Left lung (tissue), 10 donors: ENCODE data around the gene SLC15A1. TPM values are rescaled to one million over a fixed set of nuclear protein-coding genes. Genes with fewer than 3 reads are reported as not detected.

Experiments
- ATAC-seq: fragments of 200-7000 bp; cut with Tn5 transposase; one replicate; pipeline ENCODE4 v1.9.1; 2020; ENCODE audit warnings: moderate library complexity
- DNase-seq, 4 donors: peaks; one replicate each; pipeline ENCODE4 v3.0.0-alpha.2; 2013 to 2020
- H3K27ac ChIP-seq, 2 donors: fragments of 200-600 bp; sonication (generic) in 1 of 2; one replicate each; pipeline versions ENCODE4 v1.5.0 to v1.8.0; 2020 to 2021
- H3K27me3 ChIP-seq, 2 donors: fragments of 200-600 bp; sonication (generic) in 1 of 2; one replicate each; pipeline versions ENCODE4 v1.5.0 to v1.8.0; 2020 to 2021
- H3K36me3 ChIP-seq, 2 donors: fragments of 200-600 bp; sonication (generic) in 1 of 2; one replicate each; pipeline versions ENCODE4 v1.5.0 to v1.8.0; 2020 to 2021
- H3K4me1 ChIP-seq, 2 donors: fragments of 200-600 bp; one replicate each; pipeline ENCODE4 v1.8.0; 2021
- H3K4me3 ChIP-seq, 2 donors: fragments of 200-600 bp; sonication (generic) in 1 of 2; one replicate each; pipeline versions ENCODE4 v1.5.0 to v1.8.0; 2020 to 2021; ENCODE audit warnings: mild to moderate bottlenecking in 1 of 2
- H3K9me3 ChIP-seq, 2 donors: fragments of 200-600 bp; sonication (generic) in 1 of 2; one replicate each; pipeline versions ENCODE4 v1.5.0 to v1.8.0; 2020 to 2021
- intact Hi-C, 2 donors: fragments of 100-400 bp; cut with DNase I; formaldehyde crosslinking; loops; one replicate each; pipeline versions ENCODE4 v1.11.2 to v1.14.2; 2022
- polyA plus RNA-seq, 6 donors: library from polyadenylated mRNA; unstranded; fragments of 120-200 nt; gene quantifications; one replicate each; pipeline ENCODE4 v1.2.1, GENCODE V29; 2013; ENCODE audit not compliant: insufficient read length in 6 of 6
- total RNA-seq, 2 donors: library from RNA; stranded (reverse); fragmentation: NEBNext Ultra II Directional; extraction: Animal tissue kit (Norgen Biotek cat#: 25700); gene quantifications; one replicate each; pipeline ENCODE4 v1.2.1, GENCODE V29; 2021
- TF ChIP-seq, protein P1 (sequence below), 2 donors: fragments of 200-600 bp; sonication (generic) in 1 of 2; IDR thresholded peaks; one replicate each; pipeline versions ENCODE4 v1.5.0 to v1.8.0; 2021; ENCODE audit warnings: antibody characterized with exemption in 2 of 2
- donor health status: DM: no; HTN: yes; CAD: no.
- donor health status: DM: no; HTN: no; CAD: no.

Gene SLC15A1
- total and polyA plus RNA-seq, 8 donors, result 0.61 to 0.94 (median 0.80) TPM; not detected in 2

DNA sequence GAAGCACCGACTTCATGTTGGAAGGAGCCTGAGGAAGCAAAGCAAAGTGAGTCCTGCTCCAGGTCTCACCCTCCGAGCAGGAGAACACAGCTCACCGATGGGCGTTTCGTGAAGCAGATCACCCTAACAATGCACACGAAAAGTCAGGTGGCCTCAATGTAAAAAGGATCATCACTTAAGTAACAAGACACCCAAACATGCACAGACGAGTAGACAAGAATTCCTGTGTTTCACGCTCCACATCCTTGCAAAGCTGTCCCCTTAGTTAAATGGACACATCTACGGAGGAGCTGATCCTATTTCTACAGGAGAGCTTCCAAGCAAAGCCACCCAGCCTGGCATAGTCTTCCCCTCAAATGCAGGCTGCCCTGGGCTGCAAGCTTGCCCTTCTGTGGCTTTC, 66.2 kb downstream of the SLC15A1 start:
- ATAC-seq (no peak), DNase-seq (no peak)
- TF ChIP-seq, protein P1, sequence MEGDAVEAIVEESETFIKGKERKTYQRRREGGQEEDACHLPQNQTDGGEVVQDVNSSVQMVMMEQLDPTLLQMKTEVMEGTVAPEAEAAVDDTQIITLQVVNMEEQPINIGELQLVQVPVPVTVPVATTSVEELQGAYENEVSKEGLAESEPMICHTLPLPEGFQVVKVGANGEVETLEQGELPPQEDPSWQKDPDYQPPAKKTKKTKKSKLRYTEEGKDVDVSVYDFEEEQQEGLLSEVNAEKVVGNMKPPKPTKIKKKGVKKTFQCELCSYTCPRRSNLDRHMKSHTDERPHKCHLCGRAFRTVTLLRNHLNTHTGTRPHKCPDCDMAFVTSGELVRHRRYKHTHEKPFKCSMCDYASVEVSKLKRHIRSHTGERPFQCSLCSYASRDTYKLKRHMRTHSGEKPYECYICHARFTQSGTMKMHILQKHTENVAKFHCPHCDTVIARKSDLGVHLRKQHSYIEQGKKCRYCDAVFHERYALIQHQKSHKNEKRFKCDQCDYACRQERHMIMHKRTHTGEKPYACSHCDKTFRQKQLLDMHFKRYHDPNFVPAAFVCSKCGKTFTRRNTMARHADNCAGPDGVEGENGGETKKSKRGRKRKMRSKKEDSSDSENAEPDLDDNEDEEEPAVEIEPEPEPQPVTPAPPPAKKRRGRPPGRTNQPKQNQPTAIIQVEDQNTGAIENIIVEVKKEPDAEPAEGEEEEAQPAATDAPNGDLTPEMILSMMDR (IDR thresholded peaks at IDR 0.05), result no peak
- Histone ChIP-seq H3K36me3 (no peaks in the 10 kb centered on the region), H3K27ac (no peak overlapping the region), H3K4me1 (no peaks in the 10 kb centered on the region), H3K4me3 (no peak overlapping the region), H3K9me3 (no peaks in the 10 kb centered on the region), H3K27me3 (no peaks in the 10 kb centered on the region)
- intact Hi-C loops, result no loop called here

GRCh38 chr13:98685146-98685545, 67.3 kb downstream of the SLC15A1 start:
- ATAC-seq (no peak), DNase-seq (no peak)
- Histone ChIP-seq H3K4me1 (no peaks in the 10 kb centered on the region), H3K9me3 (no peaks in the 10 kb centered on the region), H3K27me3 (no peaks in the 10 kb centered on the region), H3K4me3 (no peak overlapping the region), H3K27ac (no peak overlapping the region), H3K36me3 (no peaks in the 10 kb centered on the region)
- TF ChIP-seq, protein P1 (IDR thresholded peaks at IDR 0.05), result no peak
- intact Hi-C loops, result no loop called here

GRCh38 chr13:98681049-98681448, 71.4 kb downstream of the SLC15A1 start:
- TF ChIP-seq, protein P1 (IDR thresholded peaks at IDR 0.05), result no peak
- no peak for ATAC-seq
- Histone ChIP-seq H3K9me3 (no peaks in the 10 kb centered on the region), H3K27ac (no peak overlapping the region), H3K4me1 (no peaks in the 10 kb centered on the region), H3K27me3 (no peaks in the 10 kb centered on the region), H3K4me3 (no peak overlapping the region), H3K36me3 (no peaks in the 10 kb centered on the region)
- intact Hi-C loops, result no loop called here
- no peak for DNase-seq

GRCh38 chr13:98678741-98679140, 73.7 kb downstream of the SLC15A1 start:
- no peak overlapping the region for H3K4me3 ChIP-seq
- H3K9me3 ChIP-seq, result no peaks in the 10 kb centered on the region
- H3K4me1 ChIP-seq, result no peaks in the 10 kb centered on the region
- TF ChIP-seq, protein P1 (IDR thresholded peaks at IDR 0.05), result no peak
- no peak for ATAC-seq
- no peak overlapping the region for H3K27ac ChIP-seq
- intact Hi-C loops, result no loop called here
- H3K36me3 ChIP-seq, result no peaks in the 10 kb centered on the region
- H3K27me3 ChIP-seq, result no peaks in the 10 kb centered on the region
- no peak for DNase-seq

DNA sequence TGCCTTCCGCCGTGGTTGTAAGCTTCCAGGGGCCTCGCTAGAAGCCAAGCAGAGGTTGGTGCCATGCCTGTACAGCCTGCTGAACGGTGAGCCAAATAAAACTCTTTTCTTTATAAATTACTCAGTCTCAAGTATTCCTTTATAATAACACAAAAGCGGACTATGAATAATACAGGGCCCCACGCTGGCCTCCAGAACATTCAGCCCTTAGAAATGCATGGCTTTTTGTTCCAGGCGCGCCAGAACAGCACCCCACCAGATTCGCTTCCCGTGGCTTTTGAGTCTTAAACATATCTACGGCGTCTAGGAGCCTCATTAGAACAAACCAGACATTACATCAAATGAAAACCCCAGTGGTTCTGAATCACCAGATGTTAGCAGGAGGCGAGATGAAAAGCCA, 75.1 kb downstream of the SLC15A1 start:
- Histone ChIP-seq H3K27ac (no peak overlapping the region), H3K4me3 (no peak overlapping the region), H3K36me3 (no peaks in the 10 kb centered on the region), H3K27me3 (no peaks in the 10 kb centered on the region), H3K9me3 (no peaks in the 10 kb centered on the region), H3K4me1 (peaks cover 8 to 9% of the 10 kb centered on the region in 2 donors)
- TF ChIP-seq, protein P1 (IDR thresholded peaks at IDR 0.05), result no peak
- intact Hi-C loops, result no loop called here
- no peak for ATAC-seq
- no peak for DNase-seq
